GM23338 (cell line): ENCODE data around the gene DNAAF2. TPM values are rescaled to one million over a fixed set of nuclear protein-coding genes. Genes with fewer than 3 reads are reported as not detected.

Experiments
- ATAC-seq: fragments of 200-7000 bp; cut with Tn5 transposase; 3 replicates; pipeline ENCODE4 v1.9.1; 2020
- DNase-seq: peaks from one replicate; pipeline ENCODE4 v3.0.0-alpha.2; 2015; ENCODE audit warnings: low spot score
- H2AFZ ChIP-seq: fragments of 200-600 bp; sonication (generic); 2 replicates; pipeline ENCODE4 v1.8.0; 2016; ENCODE audit warnings: antibody characterized with exemption, mild to moderate bottlenecking, moderate library complexity
- H3F3A ChIP-seq: fragments of 200-600 bp; sonication (generic); replicated peaks from 2 replicates; pipeline ENCODE4 v1.8.0; 2017; ENCODE audit warnings: antibody characterized with exemption, mixed run types, low read depth
- H3K27ac ChIP-seq: fragments of 200-600 bp; sonication (generic); 2 replicates; pipeline ENCODE4 v1.6.1; 2016; ENCODE audit warnings: low read depth
- H3K27me3 ChIP-seq: fragments of 200-600 bp; sonication (generic); 2 replicates; pipeline ENCODE4 v1.8.0; 2016; ENCODE audit warnings: mild to moderate bottlenecking, mixed run types, moderate library complexity; ENCODE audit not compliant: insufficient read depth
- H3K36me3 ChIP-seq: fragments of 200-600 bp; sonication (generic); 2 replicates; pipeline ENCODE4 v1.8.0; 2016; ENCODE audit warnings: mild to moderate bottlenecking; ENCODE audit not compliant: insufficient read depth
- H3K4me1 ChIP-seq: fragments of 200-600 bp; sonication (generic); 2 replicates; pipeline ENCODE4 v1.8.0; 2016; ENCODE audit warnings: mild to moderate bottlenecking, moderate library complexity; ENCODE audit not compliant: insufficient read depth
- H3K4me2 ChIP-seq: fragments of 200-600 bp; sonication (generic); 2 replicates; pipeline ENCODE4 v1.7.1; 2017; ENCODE audit warnings: mixed run types
- H3K4me3 ChIP-seq: fragments of 200-600 bp; sonication (generic); 2 replicates; pipeline ENCODE4 v1.6.1; 2016; ENCODE audit warnings: mixed run types
- H3K79me2 ChIP-seq: fragments of 200-600 bp; sonication (generic); replicated peaks from 2 replicates; pipeline ENCODE4 v1.8.0; 2017; ENCODE audit warnings: mild to moderate bottlenecking; ENCODE audit not compliant: insufficient read depth
- H3K9me2 ChIP-seq: fragments of 200-600 bp; sonication (generic); 2 replicates; pipeline ENCODE4 v1.8.0; 2017; ENCODE audit not compliant: insufficient read depth
- H4K20me1 ChIP-seq: fragments of 200-600 bp; sonication (generic); replicated peaks from 2 replicates; pipeline ENCODE4 v1.8.0; 2017; ENCODE audit warnings: mild to moderate bottlenecking; ENCODE audit not compliant: insufficient read depth
- H3K27ac Mint-ChIP-seq: 2 replicates; pipeline ENCODE4 v1.8.0; 2020; ENCODE audit warnings: inconsistent platforms, mild to moderate bottlenecking, moderate library complexity, mixed read lengths
- H3K27me3 Mint-ChIP-seq: 3 replicates; pipeline ENCODE4 v1.8.0; 2022; ENCODE audit warnings: low read depth, mild to moderate bottlenecking, moderate library complexity, mixed read lengths, inconsistent platforms; ENCODE audit not compliant: insufficient read depth, poor library complexity
- H3K36me3 Mint-ChIP-seq: 3 replicates; pipeline ENCODE4 v1.8.0; 2021; ENCODE audit warnings: low read depth, mild to moderate bottlenecking, inconsistent platforms, moderate library complexity, mixed read lengths
- H3K4me1 Mint-ChIP-seq: 3 replicates; pipeline ENCODE4 v1.8.0; 2020; ENCODE audit warnings: mild to moderate bottlenecking, inconsistent platforms, mixed read lengths
- H3K4me3 Mint-ChIP-seq: 3 replicates; pipeline ENCODE4 v1.8.0; 2021; ENCODE audit warnings: moderate library complexity, mild to moderate bottlenecking, inconsistent platforms, mixed read lengths
- H3K9me3 Mint-ChIP-seq: 3 replicates; pipeline ENCODE4 v1.8.0; 2020; ENCODE audit warnings: moderate library complexity, mild to moderate bottlenecking, inconsistent platforms, mixed read lengths
- CREB1 ChIP-seq: fragments of 250-450 bp; sonication (Bioruptor Pico); IDR thresholded peaks from 2 replicates; pipeline ENCODE4 v1.5.0; 2020; ENCODE audit warnings: low read depth, mild to moderate bottlenecking, moderate library complexity
- CTCF ChIP-seq, 2 experiments: fragments of 200-600 bp in 1 of 2; sonication (generic) in 1 of 2; conservative IDR thresholded peaks; 2 replicates each; pipeline versions ENCODE4 v1.5.1 to v1.6.1; 2016 to 2017; ENCODE audit warnings: antibody characterized with exemption in 2 of 2, low read depth in 2 of 2, mild to moderate bottlenecking in 2 of 2, moderate library complexity in 1 of 2
- ETS1 ChIP-seq: IDR thresholded peaks from 2 replicates; pipeline ENCODE4 v1.6.1; 2016; ENCODE audit warnings: antibody characterized with exemption
- EZH2 ChIP-seq: fragments of 200-600 bp; sonication (generic); IDR thresholded peaks from one replicate; pipeline ENCODE4 v1.8.0; 2017; ENCODE audit warnings: antibody characterized with exemption, mild to moderate bottlenecking, low read depth; ENCODE audit not compliant: unreplicated experiment
- EZH2phosphoT487 ChIP-seq: fragments of 200-600 bp; sonication (generic); IDR thresholded peaks from one replicate; pipeline ENCODE4 v1.8.1; 2018; ENCODE audit warnings: antibody characterized with exemption; ENCODE audit not compliant: unreplicated experiment
- JUNB ChIP-seq: IDR thresholded peaks from one replicate; pipeline ENCODE4 v1.6.1; 2016; ENCODE audit warnings: antibody characterized with exemption; ENCODE audit not compliant: unreplicated experiment
- NANOG ChIP-seq: IDR thresholded peaks from 2 replicates; pipeline ENCODE4 v1.6.1; 2016; ENCODE audit warnings: antibody characterized with exemption, borderline replicate concordance
- POLR2AphosphoS5 ChIP-seq: IDR thresholded peaks from 2 replicates; pipeline ENCODE4 v1.6.1; 2016; ENCODE audit warnings: antibody characterized with exemption, low read depth
- REST ChIP-seq: IDR thresholded peaks from one replicate; pipeline ENCODE4 v1.6.1; 2018; ENCODE audit warnings: antibody characterized with exemption; ENCODE audit not compliant: unreplicated experiment
- STAT1 ChIP-seq: IDR thresholded peaks from one replicate; pipeline ENCODE4 v1.6.1; 2016; ENCODE audit warnings: antibody characterized with exemption; ENCODE audit not compliant: unreplicated experiment
- ZNF114 ChIP-seq: fragments of 250-450 bp; sonication (Bioruptor Pico); IDR thresholded peaks from 2 replicates; pipeline ENCODE4 v1.5.0; 2020; ENCODE audit warnings: mild to moderate bottlenecking, moderate library complexity
- ZNF331 ChIP-seq: fragments of 250-450 bp; sonication (Bioruptor Pico); IDR thresholded peaks from 2 replicates; pipeline ENCODE4 v1.5.0; 2020; ENCODE audit warnings: low read depth, mild to moderate bottlenecking, moderate library complexity
- ZNF462 ChIP-seq: fragments of 250-450 bp; sonication (Bioruptor Pico); IDR thresholded peaks from 2 replicates; pipeline ENCODE4 v1.5.0; 2020; ENCODE audit warnings: mild to moderate bottlenecking, moderate library complexity
- polyA plus RNA-seq: library from polyadenylated mRNA; unstranded; fragments of >200 nt; fragmentation: Nextera tagmentation; extraction: Ambion mirVana; gene quantifications from 2 replicates; pipeline ENCODE4 v1.2.1, GENCODE V29; 2016
- total RNA-seq: library from RNA; depleted of rRNA; stranded (reverse); fragments of >200 nt; shearing (Covaris generic); gene quantifications from 2 replicates; pipeline ENCODE4 v1.2.3, GENCODE V29; 2014

The DNAAF2 gene
- total and polyA plus RNA-seq, 2 experiments from 2014 or later: 40.4 to 62.6 TPM

GRCh38 chr14:49578141-49578540 lies 56.9 kb downstream of the DNAAF2 start:
- peaks cover 50% of the 10 kb centered on the region for H3F3A ChIP-seq
- ATAC-seq (no peak), DNase-seq (no peak)
- H3K36me3 ChIP-seq: peaks cover 21% of the 10 kb centered on the region
- H3K4me2 ChIP-seq: no peak overlapping the region
- Mint-ChIP-seq H3K4me1 (peaks cover 13% of the 10 kb centered on the region), H3K27me3 (peaks cover 18% of the 10 kb centered on the region), H3K36me3 (peaks cover 55% of the 10 kb centered on the region), H3K27ac (no peak overlapping the region), H3K4me3 (no peak overlapping the region), H3K9me3 (no peaks in the 10 kb centered on the region)
- no peaks in the 10 kb centered on the region for H3K9me2 ChIP-seq
- peaks cover 4% of the 10 kb centered on the region for H3K4me1 ChIP-seq
- H4K20me1 ChIP-seq: peaks cover 61% of the 10 kb centered on the region
- no peak overlapping the region for H3K4me3 ChIP-seq
- no peak for TF ChIP-seq POLR2AphosphoS5
- no peak for TF ChIP-seq ZNF331
- no peak for TF ChIP-seq CREB1
- no peak for TF ChIP-seq STAT1
- no peak for TF ChIP-seq EZH2
- no peak for TF ChIP-seq JUNB
- TF ChIP-seq NANOG: no peak
- no peak for TF ChIP-seq ZNF462
- no peak for TF ChIP-seq REST
- TF ChIP-seq ETS1: no peak
- TF ChIP-seq EZH2phosphoT487: no peak
- TF ChIP-seq ZNF114 (CRISPR knock-in tag): no peak
- TF ChIP-seq CTCF (conservative IDR thresholded peaks at IDR 0.05; ENCODE audit: low read depth in 2 of 2): no peak
- peak overlapping the region; percentile 5; the same call in 1 of the 2 replicates for H3K27ac ChIP-seq
- H2AFZ ChIP-seq: no peak overlapping the region
- peaks cover 45% of the 10 kb centered on the region for H3K79me2 ChIP-seq
- H3K27me3 ChIP-seq: no peaks in the 10 kb centered on the region
